ENCODE data around the gene SARNP.

SARNP gene

GRCh38 chr12:55725556-55725955, 92.0 kb downstream of the SARNP start:
- DNase-seq: no peak
- no peak overlapping the region for H3K4me3 Mint-ChIP-seq
- no peak overlapping the region for H3K27ac Mint-ChIP-seq
- peaks cover 56% of the 10 kb centered on the region for H3K4me1 Mint-ChIP-seq
- peaks cover 33% of the 10 kb centered on the region for H3K36me3 Mint-ChIP-seq (ENCODE audit: low read depth)
- no peaks in the 10 kb centered on the region for H3K9me3 Mint-ChIP-seq
- H3K27me3 Mint-ChIP-seq (ENCODE audit: low read depth, poor library complexity): peaks cover 2% of the 10 kb centered on the region
- no peak for TF ChIP-seq CTCF (IDR thresholded peaks at IDR 0.05)

- Mint-ChIP-seq H3K4me3 (peak overlapping the region; percentile 16), H3K27ac (peak overlapping the region; percentile 29), H3K4me1 (peaks cover 51% of the 10 kb centered on the region), H3K9me3 (no peaks in the 10 kb centered on the region), H3K27me3 (ENCODE audit: low read depth, poor library complexity) (peaks cover 2% of the 10 kb centered on the region), H3K36me3 (ENCODE audit: low read depth) (peaks cover 33% of the 10 kb centered on the region)
- no peak for TF ChIP-seq CTCF (IDR thresholded peaks at IDR 0.05)
- no peak for DNase-seq
Observed at GRCh38 chr12:55724940-55725309, 92.6 kb downstream of the SARNP start.

GRCh38 chr12:55724226-55724939, 93.1 kb downstream of the SARNP start:
- H3K4me1 Mint-ChIP-seq: peaks cover 51% of the 10 kb centered on the region
- H3K9me3 Mint-ChIP-seq: no peaks in the 10 kb centered on the region
- peak overlapping the region; percentile 16 for H3K4me3 Mint-ChIP-seq
- DNase-seq: peak; percentile 54
- H3K27ac Mint-ChIP-seq: peak overlapping the region; percentile 29
- peak; percentile 51 for TF ChIP-seq CTCF (IDR thresholded peaks at IDR 0.05)
- H3K36me3 Mint-ChIP-seq (ENCODE audit: low read depth): peaks cover 33% of the 10 kb centered on the region
- H3K27me3 Mint-ChIP-seq (ENCODE audit: low read depth, poor library complexity): peaks cover under 1% of the 10 kb centered on the region

GRCh38 chr12:55723516-55724225, 93.9 kb downstream of the SARNP start:
- H3K27me3 Mint-ChIP-seq (ENCODE audit: low read depth, poor library complexity): no peaks in the 10 kb centered on the region
- no peak overlapping the region for H3K4me3 Mint-ChIP-seq
- peaks cover 33% of the 10 kb centered on the region for H3K36me3 Mint-ChIP-seq (ENCODE audit: low read depth)
- peaks cover 55% of the 10 kb centered on the region for H3K4me1 Mint-ChIP-seq
- no peaks in the 10 kb centered on the region for H3K9me3 Mint-ChIP-seq
- DNase-seq: no peak
- no peak for TF ChIP-seq CTCF (IDR thresholded peaks at IDR 0.05)
- peak overlapping the region; percentile 88 for H3K27ac Mint-ChIP-seq

- Mint-ChIP-seq H3K4me3 (no peak overlapping the region), H3K4me1 (peaks cover 63% of the 10 kb centered on the region), H3K9me3 (no peaks in the 10 kb centered on the region), H3K27ac (peak overlapping the region; percentile 88), H3K27me3 (ENCODE audit: low read depth, poor library complexity) (no peaks in the 10 kb centered on the region), H3K36me3 (ENCODE audit: low read depth) (peaks cover 33% of the 10 kb centered on the region)
- no peak for TF ChIP-seq CTCF (IDR thresholded peaks at IDR 0.05)
- DNase-seq: no peak
Observed at GRCh38 chr12:55722948-55723347, 94.6 kb downstream of the SARNP start.

Data from nephron progenitor cell (in vitro differentiated cells).